Left ventricle myocardium inferior (tissue), 1 donor: ENCODE measurements around the gene FAM72C. TPM values are rescaled to one million over a fixed set of nuclear protein-coding genes. Genes with fewer than 3 reads are reported as not detected.
"Not testable (repeated sequence)": the region's sequence is repeated elsewhere in the genome, so short reads cannot be mapped to it uniquely, and the experiment has no call there.

ENCODE experiments used
- DNase-seq: peaks from one replicate; pipeline ENCODE4 v3.0.0-alpha.2; 2020
- H3K27ac ChIP-seq: fragments of 200-600 bp; replicated peaks from 2 replicates; pipeline ENCODE4 v1.8.0; 2021
- H3K27me3 ChIP-seq: fragments of 200-600 bp; 2 replicates; pipeline ENCODE4 v1.8.0; 2021; ENCODE audit warnings: low read depth
- H3K36me3 ChIP-seq: fragments of 200-600 bp; 2 replicates; pipeline ENCODE4 v1.8.0; 2021
- H3K4me1 ChIP-seq: fragments of 200-600 bp; 2 replicates; pipeline ENCODE4 v1.8.0; 2021
- H3K4me3 ChIP-seq: fragments of 200-600 bp; 2 replicates; pipeline ENCODE4 v1.8.0; 2021; ENCODE audit warnings: mild to moderate bottlenecking, moderate library complexity
- H3K9me3 ChIP-seq: fragments of 200-600 bp; replicated peaks from 2 replicates; pipeline ENCODE4 v1.8.0; 2021
- intact Hi-C: fragments of 100-400 bp; cut with micrococcal nuclease; formaldehyde crosslinking; loops from one replicate; pipeline ENCODE4 v1.11.0; 2022
- total RNA-seq: library from RNA; stranded (reverse); fragmentation: NEBNext Ultra II Directional; extraction: Animal tissue kit (Norgen Biotek cat#: 25700); gene quantifications from one replicate; pipeline ENCODE4 v1.2.1, GENCODE V29; 2021
- donor health status: DM: no; HTN: yes; CAD: no; lungs with severe emphysema.

Gene FAM72C
- total RNA-seq, 1 donor from 2014 or later: not detected

GRCh38 chr1:143955930-143956329 lies 15.9 kb downstream of the FAM72C start:
- H3K4me3 ChIP-seq, H3K36me3 ChIP-seq, intact Hi-C loops, H3K4me1 ChIP-seq, H3K27me3 ChIP-seq, DNase-seq, H3K27ac ChIP-seq, H3K9me3 ChIP-seq: not testable (repeated sequence)

GRCh38 chr1:143952913-143953312 lies 18.9 kb downstream of the FAM72C start:
- H3K4me3 ChIP-seq, H3K4me1 ChIP-seq, DNase-seq, H3K36me3 ChIP-seq, intact Hi-C loops, H3K27ac ChIP-seq, H3K27me3 ChIP-seq, H3K9me3 ChIP-seq: not testable (repeated sequence)

GRCh38 chr1:143951485-143952391 lies 20.0 kb downstream of the FAM72C start:
- H3K4me3 ChIP-seq, H3K36me3 ChIP-seq, H3K27me3 ChIP-seq, H3K9me3 ChIP-seq, intact Hi-C loops, H3K4me1 ChIP-seq, H3K27ac ChIP-seq, DNase-seq: not testable (repeated sequence)

GRCh38 chr1:143947749-143948148 lies 24.0 kb downstream of the FAM72C start:
- H3K4me1 ChIP-seq, H3K27me3 ChIP-seq, DNase-seq, H3K9me3 ChIP-seq, H3K4me3 ChIP-seq, H3K36me3 ChIP-seq, intact Hi-C loops, H3K27ac ChIP-seq: not testable (repeated sequence)

- H3K9me3 ChIP-seq, DNase-seq, H3K4me1 ChIP-seq, intact Hi-C loops, H3K27ac ChIP-seq, H3K27me3 ChIP-seq, H3K4me3 ChIP-seq, H3K36me3 ChIP-seq: not testable (repeated sequence)
Measured at GRCh38 chr1:143945253-143945652, 26.5 kb downstream of the FAM72C start.

- H3K4me3 ChIP-seq, H3K9me3 ChIP-seq, H3K27ac ChIP-seq, H3K27me3 ChIP-seq, H3K36me3 ChIP-seq, intact Hi-C loops, DNase-seq, H3K4me1 ChIP-seq: not testable (repeated sequence)
Measured at GRCh38 chr1:143944576-143945240, 27.1 kb downstream of the FAM72C start.

- H3K27me3 ChIP-seq, H3K36me3 ChIP-seq, H3K27ac ChIP-seq, H3K9me3 ChIP-seq, DNase-seq, H3K4me3 ChIP-seq, H3K4me1 ChIP-seq, intact Hi-C loops: not testable (repeated sequence)
Measured at GRCh38 chr1:143943319-143943978, 28.3 kb downstream of the FAM72C start.

GRCh38 chr1:143942238-143942860 lies 29.4 kb downstream of the FAM72C start:
- H3K4me3 ChIP-seq, DNase-seq, H3K27ac ChIP-seq, H3K27me3 ChIP-seq, H3K36me3 ChIP-seq, H3K9me3 ChIP-seq, intact Hi-C loops, H3K4me1 ChIP-seq: not testable (repeated sequence)

- H3K36me3 ChIP-seq, H3K4me1 ChIP-seq, DNase-seq, H3K27me3 ChIP-seq, H3K27ac ChIP-seq, H3K4me3 ChIP-seq, H3K9me3 ChIP-seq, intact Hi-C loops: not testable (repeated sequence)
Measured at GRCh38 chr1:143939666-143940065, 32.1 kb downstream of the FAM72C start.

GRCh38 chr1:143938922-143939321 lies 32.9 kb downstream of the FAM72C start:
- H3K27me3 ChIP-seq, DNase-seq, H3K4me3 ChIP-seq, H3K36me3 ChIP-seq, H3K4me1 ChIP-seq, intact Hi-C loops, H3K9me3 ChIP-seq, H3K27ac ChIP-seq: not testable (repeated sequence)
